Right cardiac atrium (tissue), 5 donors: ENCODE measurements around the gene FARP1. TPM values are rescaled to one million over a fixed set of nuclear protein-coding genes. Genes with fewer than 3 reads are reported as not detected.

Source experiments
- ATAC-seq, 2 donors: fragments of 200-7000 bp; cut with Tn5 transposase; one replicate each; pipeline versions ENCODE4 v1.8.0 to v1.9.1; 2020; ENCODE audit warnings: moderate library complexity in 2 of 2, mild to moderate bottlenecking in 1 of 2
- DNase-seq, 3 donors: peaks; one replicate each; pipeline ENCODE4 v3.0.0-alpha.2; 2020
- H3K27ac ChIP-seq: one replicate; pipeline ENCODE4 v1.5.1; 2013; ENCODE audit warnings: mild to moderate bottlenecking, low read length, control low read depth, moderate library complexity
- H3K27me3 ChIP-seq: one replicate; pipeline ENCODE4 v1.6.1; 2013; ENCODE audit not compliant: control insufficient read depth, insufficient read depth
- H3K4me1 ChIP-seq: one replicate; pipeline ENCODE4 v1.6.1; 2013; ENCODE audit warnings: low read length; ENCODE audit not compliant: control insufficient read depth, insufficient read depth
- H3K4me3 ChIP-seq: one replicate; pipeline ENCODE4 v1.5.1; 2013; ENCODE audit warnings: low read length, control low read depth
- H3K9me3 ChIP-seq: one replicate; pipeline ENCODE4 v1.6.1; 2013; ENCODE audit warnings: low read length; ENCODE audit not compliant: control insufficient read depth
- WGBS: extraction: QIAGEN DNeasy Blood & Tissue Kit; methylation state at CpG from one replicate; pipeline ENCODE4 v1.1.7; 2013; 5-methylcytosine and 5-hydroxymethylcytosine counted together
- intact Hi-C, 4 donors: fragments of 100-400 bp; cut with DNase I; formaldehyde crosslinking; loops; one replicate each; pipeline versions ENCODE4 v1.11.0 to v1.14.0; 2022 to 2023
- polyA plus RNA-seq: library from polyadenylated mRNA; stranded (reverse); fragments of 200-250 nt; gene quantifications from one replicate; pipeline ENCODE4 v1.2.3, GENCODE V29; 2013
- total RNA-seq, 4 donors: library from RNA; stranded (reverse); fragmentation: NEBNext Ultra II Directional; extraction: Animal tissue kit (Norgen Biotek cat#: 25700); gene quantifications; one replicate each; pipeline ENCODE4 v1.2.1, GENCODE V29; 2021
- donor health status: healthy with polysubstance abuse.
- donor health status: DM: no; HTN: yes; CAD: no.
- donor health status: DM: no; HTN: no; CAD: no.
- donor health status: DM: no; HTN: yes; CAD: no; lungs with severe emphysema.
- donor health status: DM: yes; HTN: yes; CAD: no.

Gene FARP1
- total and polyA plus RNA-seq, 5 donors = 8.3 to 27.6 (median 22.7) TPM

DNA sequence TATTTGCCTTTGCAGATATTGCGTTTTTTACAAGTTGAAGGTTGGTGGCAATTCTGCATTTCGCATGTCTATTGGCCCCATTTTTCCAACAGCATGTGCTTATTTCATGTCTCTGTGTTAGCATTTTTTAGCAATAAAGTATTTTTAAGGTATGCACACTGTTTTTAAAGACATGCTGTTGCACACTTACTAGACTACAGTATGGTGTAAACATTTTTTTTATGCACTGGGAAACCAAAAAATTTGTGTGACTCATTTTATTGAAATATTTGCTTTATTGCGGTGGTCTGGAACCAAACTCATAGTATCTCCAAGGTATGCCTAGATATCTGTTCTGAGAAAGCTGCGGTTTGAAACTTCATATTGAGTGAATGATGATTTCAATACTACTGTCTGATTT is 89.6 kb downstream of the FARP1 start:
- Histone ChIP-seq H3K27ac (no peak overlapping the region), H3K4me1 (no peaks in the 10 kb centered on the region), H3K4me3 (no peak overlapping the region), H3K9me3 (no peaks in the 10 kb centered on the region), H3K27me3 (no peaks in the 10 kb centered on the region)
- DNase-seq (no peak), ATAC-seq (no peak)
- intact Hi-C loops = no loop called here
- 98% methylated on average over 4 of the region's 4 CpGs for WGBS

DNA sequence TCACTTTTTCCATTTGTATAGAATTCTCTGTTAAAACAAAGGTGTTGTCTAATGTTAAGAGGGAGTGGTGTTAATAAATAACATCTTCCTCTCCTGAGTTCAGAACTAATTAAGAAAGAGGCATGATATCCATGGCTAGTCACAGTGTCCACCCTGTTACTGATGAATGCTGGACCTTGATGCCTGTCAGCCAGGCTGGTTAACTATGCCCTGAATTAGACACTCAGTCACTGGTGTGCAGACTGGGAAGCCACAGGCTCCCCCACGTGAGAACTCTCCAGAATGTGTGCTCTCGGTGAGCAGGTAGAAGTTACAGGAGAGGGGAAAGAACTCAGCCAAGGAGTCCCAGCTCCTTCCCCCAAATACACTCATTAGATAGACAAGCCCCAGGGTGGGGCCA is 90.2 kb downstream of the FARP1 start:
- H3K27ac ChIP-seq = no peak overlapping the region
- DNase-seq (no peak), ATAC-seq (no peak)
- H3K27me3 ChIP-seq = no peaks in the 10 kb centered on the region
- 83% methylated on average over 2 of the region's 2 CpGs for WGBS
- intact Hi-C loops = no loop called here
- H3K4me1 ChIP-seq = no peaks in the 10 kb centered on the region
- H3K9me3 ChIP-seq = no peaks in the 10 kb centered on the region
- no peak overlapping the region for H3K4me3 ChIP-seq

DNA sequence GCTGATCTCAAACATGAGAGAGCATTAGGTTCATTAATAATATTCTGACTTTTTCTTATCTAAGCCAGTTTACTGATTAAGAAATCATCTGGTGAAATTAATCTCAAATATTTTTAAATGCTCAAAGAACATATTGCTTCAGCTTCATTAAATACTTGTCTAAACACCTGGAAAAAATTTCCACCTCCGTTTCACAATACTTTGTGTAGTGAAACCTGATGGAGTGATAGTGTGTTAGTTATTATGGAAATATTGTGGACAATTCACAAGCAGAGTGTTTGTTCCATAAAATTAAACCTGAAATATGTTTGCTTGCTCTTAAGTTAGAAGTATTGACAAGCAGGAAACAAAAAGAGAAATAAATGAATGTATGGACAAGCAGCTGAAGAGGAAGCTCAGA is 91.5 kb downstream of the FARP1 start:
- Histone ChIP-seq H3K27ac (no peak overlapping the region), H3K9me3 (no peaks in the 10 kb centered on the region), H3K4me1 (no peaks in the 10 kb centered on the region), H3K27me3 (no peaks in the 10 kb centered on the region), H3K4me3 (no peak overlapping the region)
- no peak for ATAC-seq
- intact Hi-C loops = no loop called here
- 92% methylated on average over 1 of the region's 1 CpG for WGBS
- DNase-seq = no peak

DNA sequence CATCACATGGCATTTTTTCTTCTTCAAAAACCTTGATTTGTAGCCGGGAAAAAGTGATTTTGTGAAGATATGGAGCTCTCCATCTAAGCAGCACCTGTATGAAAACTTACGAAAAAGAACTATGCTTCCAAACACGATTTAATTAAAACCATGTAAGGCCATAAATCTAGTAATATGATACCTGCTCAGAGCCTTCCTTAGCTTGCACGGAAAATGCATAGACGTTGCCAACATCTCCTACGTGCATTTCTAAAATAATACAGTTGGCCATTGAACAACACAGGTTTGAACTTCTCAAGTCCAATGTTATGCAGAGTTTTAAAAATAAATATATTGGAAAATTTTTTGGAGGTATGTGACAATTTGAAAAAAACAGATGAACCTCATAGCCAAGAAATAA is 93.3 kb downstream of the FARP1 start:
- intact Hi-C loops = no loop called here
- DNase-seq = no peak
- WGBS = 93% methylated on average over 6 of the region's 6 CpGs
- Histone ChIP-seq H3K9me3 (no peaks in the 10 kb centered on the region), H3K27ac (no peak overlapping the region), H3K4me1 (no peaks in the 10 kb centered on the region), H3K27me3 (no peaks in the 10 kb centered on the region), H3K4me3 (no peak overlapping the region)
- ATAC-seq = no peak

DNA sequence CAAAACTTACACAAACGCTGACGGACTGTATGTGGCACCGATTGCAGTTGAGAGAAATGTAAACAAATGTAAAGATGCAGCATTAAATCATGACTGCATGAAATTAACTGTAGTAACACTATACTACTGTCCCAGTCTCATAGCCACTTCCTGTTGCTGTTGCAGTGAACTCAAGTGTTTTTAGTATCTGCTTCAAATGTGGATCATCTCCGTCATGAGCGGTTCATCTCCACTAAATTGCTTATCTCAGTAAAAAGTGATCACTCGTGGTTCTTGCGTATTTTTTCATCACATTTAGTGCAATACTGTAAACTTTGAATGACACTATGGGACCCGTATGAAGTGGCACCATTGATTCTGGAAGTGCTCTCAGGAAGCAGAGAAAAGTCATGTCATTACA is 94.4 kb downstream of the FARP1 start:
- Histone ChIP-seq H3K4me1 (no peaks in the 10 kb centered on the region), H3K4me3 (no peak overlapping the region), H3K9me3 (no peaks in the 10 kb centered on the region), H3K27ac (no peak overlapping the region), H3K27me3 (no peaks in the 10 kb centered on the region)
- intact Hi-C loops = no loop called here
- 88% methylated on average over 8 of the region's 8 CpGs for WGBS
- ATAC-seq = no peak
- DNase-seq = no peak

DNA sequence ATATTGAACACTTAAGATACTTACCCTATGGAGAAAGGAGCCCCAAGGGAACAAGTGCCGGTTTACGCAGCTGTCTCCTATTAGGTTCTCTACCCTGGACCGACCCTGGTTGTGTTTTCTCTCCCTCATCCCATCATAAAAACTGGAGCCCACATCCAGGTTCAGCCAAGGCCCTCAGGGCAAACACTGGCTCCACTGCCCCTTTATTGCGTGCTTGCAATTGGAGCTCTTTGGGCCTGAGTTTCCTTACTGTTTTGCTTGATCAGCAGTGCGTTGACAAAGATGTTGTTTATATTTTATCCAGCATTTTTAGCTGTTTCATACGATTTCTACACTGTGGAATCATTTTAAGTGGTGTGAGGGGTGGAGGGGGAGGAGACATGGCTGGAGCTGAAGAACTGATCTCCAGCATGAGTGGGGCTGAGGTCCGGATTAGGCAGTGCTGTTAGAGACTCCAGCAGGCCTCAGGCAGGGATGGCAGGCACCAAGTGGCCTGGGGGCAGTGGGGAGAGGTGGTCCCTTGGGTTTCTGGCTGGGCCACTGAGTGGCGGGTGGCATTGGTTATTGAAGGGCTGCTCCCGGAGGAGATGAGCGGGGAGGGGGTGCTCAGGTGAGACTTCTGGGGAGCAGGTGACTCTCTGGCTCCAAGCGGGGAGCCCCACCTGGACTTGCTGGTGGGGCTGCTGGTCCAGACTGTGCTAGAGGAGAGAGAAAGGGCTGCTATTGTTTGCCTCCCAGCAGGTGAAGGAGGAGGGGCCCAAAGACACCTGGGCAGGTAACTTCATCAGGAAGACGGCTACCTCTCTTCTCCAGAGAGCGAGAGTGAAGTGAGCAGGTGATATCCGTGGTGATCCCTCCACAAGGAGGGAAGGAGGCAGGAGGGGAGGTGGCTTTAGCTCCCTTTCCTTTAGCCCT is 96.5 kb downstream of the FARP1 start:
- DNase-seq (no peak), ATAC-seq (no peak)
- Histone ChIP-seq H3K4me3 (no peak overlapping the region), H3K9me3 (no peaks in the 10 kb centered on the region), H3K27me3 (no peaks in the 10 kb centered on the region), H3K4me1 (no peaks in the 10 kb centered on the region), H3K27ac (no peak overlapping the region)
- intact Hi-C loops = no loop called here
- WGBS = 88% methylated on average over 14 of the region's 14 CpGs

DNA sequence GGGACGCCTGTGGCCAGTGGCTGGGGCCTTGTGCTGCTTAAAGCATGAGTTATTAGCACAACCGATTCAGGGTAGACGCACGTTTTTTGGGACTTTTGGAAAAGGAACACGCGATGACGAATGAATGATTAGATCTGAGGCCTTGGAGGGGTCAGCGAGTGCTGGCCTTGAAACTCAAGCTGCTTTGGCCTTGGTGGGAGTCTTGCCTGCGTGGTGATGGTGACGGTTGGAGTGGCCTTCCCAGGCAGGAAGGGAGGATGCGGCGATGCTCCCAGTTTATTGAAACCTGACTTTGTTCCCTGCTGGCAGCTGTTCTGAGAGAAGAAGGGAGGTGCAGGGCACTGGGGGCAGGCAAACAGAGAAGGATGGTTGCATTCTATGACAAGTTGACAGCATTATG is 97.2 kb downstream of the FARP1 start:
- no peak overlapping the region for H3K27ac ChIP-seq
- H3K27me3 ChIP-seq = no peaks in the 10 kb centered on the region
- 91% methylated on average over 12 of the region's 12 CpGs for WGBS
- intact Hi-C loops = no loop called here
- ATAC-seq (no peak), DNase-seq (no peak)
- no peak overlapping the region for H3K4me3 ChIP-seq
- no peaks in the 10 kb centered on the region for H3K9me3 ChIP-seq
- no peaks in the 10 kb centered on the region for H3K4me1 ChIP-seq

DNA sequence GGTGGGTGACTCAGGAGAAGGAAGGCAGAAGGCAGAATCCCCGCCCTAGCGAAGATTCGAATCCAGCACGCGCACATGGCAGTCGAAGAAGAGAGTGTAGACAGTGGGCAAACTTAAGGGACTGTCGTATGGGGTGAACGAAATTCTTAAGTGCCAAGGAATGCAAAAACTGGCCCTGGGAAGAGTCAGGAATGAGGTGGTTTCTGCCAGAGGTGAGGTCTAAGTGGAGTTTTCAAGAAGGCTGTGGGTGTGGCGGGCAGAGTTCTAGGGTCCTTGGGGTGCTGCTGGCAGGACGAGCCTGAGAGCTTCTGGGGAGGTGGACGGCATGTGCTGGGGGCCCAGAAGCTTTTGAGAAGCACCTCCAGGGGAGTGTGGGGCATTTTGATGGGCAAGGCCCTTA is 98.1 kb downstream of the FARP1 start:
- DNase-seq (no peak), ATAC-seq (no peak)
- Histone ChIP-seq H3K4me3 (no peak overlapping the region), H3K27me3 (no peaks in the 10 kb centered on the region), H3K4me1 (no peaks in the 10 kb centered on the region), H3K27ac (no peak overlapping the region), H3K9me3 (no peaks in the 10 kb centered on the region)
- intact Hi-C loops = no loop called here
- 98% methylated on average over 11 of the region's 11 CpGs for WGBS

DNA sequence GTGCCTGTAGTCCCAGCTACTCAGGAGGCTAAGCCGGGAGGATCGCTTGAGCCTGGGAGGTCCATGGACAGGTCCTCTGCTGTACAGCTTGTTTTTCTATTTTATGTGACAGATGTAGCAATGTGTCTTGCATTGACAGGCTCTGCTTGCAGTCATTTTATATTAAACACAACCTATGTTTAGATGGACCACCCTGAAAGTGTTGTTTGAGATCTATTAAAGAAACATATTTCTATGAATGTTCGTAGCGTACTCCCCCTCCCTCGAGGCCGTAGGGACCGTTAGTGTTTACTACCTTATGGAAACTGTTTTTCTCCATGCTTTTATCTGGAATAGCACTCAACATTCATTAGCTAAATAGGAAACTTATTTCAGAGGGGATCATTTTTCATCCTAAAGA is 99.1 kb downstream of the FARP1 start:
- Histone ChIP-seq H3K27ac (no peak overlapping the region), H3K4me1 (no peaks in the 10 kb centered on the region), H3K9me3 (no peaks in the 10 kb centered on the region), H3K4me3 (no peak overlapping the region), H3K27me3 (no peaks in the 10 kb centered on the region)
- intact Hi-C loops = no loop called here
- ATAC-seq (no peak), DNase-seq (no peak)
- 93% methylated on average over 7 of the region's 7 CpGs for WGBS

DNA sequence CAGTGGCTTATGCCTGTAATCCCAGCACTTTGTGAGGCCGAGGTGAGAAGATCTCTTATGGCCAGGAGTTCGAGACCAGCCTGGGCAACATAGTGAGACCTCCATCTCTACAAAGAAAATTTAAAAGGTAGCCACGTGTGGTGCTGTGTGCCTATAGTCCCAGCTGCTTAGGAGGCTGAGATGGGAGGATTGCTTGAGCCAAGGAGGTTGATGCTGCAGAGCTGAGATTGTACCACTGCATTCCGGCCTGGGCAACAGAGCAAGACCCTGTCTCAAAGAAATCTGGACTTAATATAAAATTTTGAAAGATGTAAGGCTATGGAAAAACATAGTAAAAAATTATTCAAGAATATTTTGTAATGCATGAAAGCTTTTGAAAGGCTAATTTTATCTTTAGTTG is 99.5 kb downstream of the FARP1 start:
- Histone ChIP-seq H3K4me3 (no peak overlapping the region), H3K27ac (no peak overlapping the region), H3K27me3 (no peaks in the 10 kb centered on the region), H3K4me1 (no peaks in the 10 kb centered on the region), H3K9me3 (no peaks in the 10 kb centered on the region)
- intact Hi-C loops = no loop called here
- no peak for DNase-seq
- 93% methylated on average over 4 of the region's 4 CpGs for WGBS
- ATAC-seq = no peak

DNA sequence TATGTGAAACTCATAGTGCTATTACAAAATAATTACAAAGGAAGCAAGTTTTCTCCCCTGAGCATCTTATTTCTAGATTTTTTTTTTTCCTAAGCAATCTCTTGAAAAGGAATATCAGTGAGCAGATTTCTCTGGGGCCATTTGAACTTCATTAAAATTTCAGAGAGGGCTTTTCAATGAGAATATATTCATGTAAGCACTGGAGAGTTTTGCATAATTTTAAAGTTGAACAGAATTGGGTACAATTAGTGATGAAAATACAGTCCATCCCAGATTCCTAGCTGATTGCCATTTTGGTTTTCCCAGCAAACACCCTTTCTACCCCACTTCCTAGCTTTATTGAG is 101.0 kb downstream of the FARP1 start:
- no peaks in the 10 kb centered on the region for H3K27me3 ChIP-seq
- H3K9me3 ChIP-seq = no peaks in the 10 kb centered on the region
- no peak overlapping the region for H3K4me3 ChIP-seq
- DNase-seq (no peak), ATAC-seq (no peak)
- intact Hi-C loops = no loop called here
- no peaks in the 10 kb centered on the region for H3K4me1 ChIP-seq
- H3K27ac ChIP-seq = no peak overlapping the region
